HEK293T (cell line): ENCODE data around the gene CGA.

Source experiments
- HDGF ChIP-seq: fragments of 450-650 bp; IDR thresholded peaks from 2 replicates; pipeline ENCODE4 v1.6.1; 2017; ENCODE audit warnings: antibody characterized with exemption, borderline replicate concordance
- TARDBP ChIP-seq: fragments of 450-650 bp; IDR thresholded peaks from 2 replicates; pipeline ENCODE4 v1.6.1; 2016

DNA sequence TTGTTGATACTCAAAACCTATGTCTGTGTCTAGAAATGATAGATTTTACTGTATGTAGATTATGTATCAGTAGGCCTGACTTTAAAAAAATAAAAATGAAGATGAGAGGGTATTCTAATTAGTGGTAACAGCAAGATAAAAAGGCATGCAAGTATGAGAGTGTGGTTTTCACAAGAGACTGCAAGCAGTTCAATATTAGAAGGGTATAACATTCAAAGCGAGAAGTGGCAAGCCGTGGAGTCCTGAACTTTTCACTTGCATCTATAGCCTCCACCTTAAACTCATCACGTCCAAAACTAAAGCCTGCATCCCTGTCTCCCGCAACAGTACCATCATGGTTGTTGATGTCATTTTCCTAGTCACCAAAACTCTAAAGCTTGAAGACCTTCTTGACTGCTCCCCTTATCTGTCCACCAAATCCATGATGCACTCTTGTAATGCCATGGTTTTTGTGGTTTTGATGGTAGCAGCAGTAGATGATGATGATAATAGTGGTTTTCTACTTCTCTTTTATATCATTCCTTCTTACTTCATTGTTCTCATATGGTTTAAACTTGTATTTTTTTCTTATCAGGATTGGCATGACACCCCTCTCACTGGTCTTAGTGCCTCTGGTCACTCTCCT, 9.2 kb upstream of the CGA start:
- TF ChIP-seq HDGF: no peak
- no peak for TF ChIP-seq TARDBP
